Astrocyte of the spinal cord (primary cell): ENCODE data around the gene SLC7A1.

ENCODE experiments used
- DNase-seq: peaks from one replicate; pipeline ENCODE4 v3.0.0; 2011; ENCODE audit warnings: low read depth, low spot score
- H3K4me3 ChIP-seq: 2 replicates; pipeline ENCODE4 v1.5.1; 2011; ENCODE audit warnings: low read depth, mild to moderate bottlenecking, low read length, moderate library complexity
- in situ Hi-C: cut with HindIII; loops from 2 replicates; pipeline ENCODE4 v1.10.0; 2017; ENCODE audit warnings: low sequenced_read_pairs
- TF ChIP-seq, protein P1 (sequence below): IDR thresholded peaks from 2 replicates; pipeline ENCODE4 v1.5.1; 2012; ENCODE audit warnings: low read depth, mild to moderate bottlenecking, low read length, inconsistent platforms

SLC7A1 gene

DNA sequence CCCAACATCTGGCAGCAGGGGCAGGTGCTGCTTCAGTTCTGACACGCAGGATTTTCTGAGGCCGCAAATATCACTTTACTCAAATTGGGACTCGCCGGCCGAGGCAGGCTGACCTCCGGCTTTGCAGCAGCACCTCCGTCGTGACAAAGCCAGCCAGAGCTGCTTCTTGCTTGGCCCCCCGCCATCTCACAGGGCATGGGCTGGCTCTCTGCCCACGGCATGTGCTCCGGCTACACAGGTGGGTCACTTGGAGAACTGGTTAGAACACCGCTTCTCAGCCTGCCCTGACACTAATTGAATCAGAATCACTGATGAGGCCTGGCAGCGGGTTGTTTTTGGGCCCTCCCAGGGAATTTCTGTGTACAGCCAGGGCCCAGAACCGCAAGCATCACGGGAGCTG is 112.3 kb downstream of the SLC7A1 start:
- no peak for DNase-seq
- in situ Hi-C loops: no loop called here
- no peak overlapping the region for H3K4me3 ChIP-seq
- TF ChIP-seq, protein P1, sequence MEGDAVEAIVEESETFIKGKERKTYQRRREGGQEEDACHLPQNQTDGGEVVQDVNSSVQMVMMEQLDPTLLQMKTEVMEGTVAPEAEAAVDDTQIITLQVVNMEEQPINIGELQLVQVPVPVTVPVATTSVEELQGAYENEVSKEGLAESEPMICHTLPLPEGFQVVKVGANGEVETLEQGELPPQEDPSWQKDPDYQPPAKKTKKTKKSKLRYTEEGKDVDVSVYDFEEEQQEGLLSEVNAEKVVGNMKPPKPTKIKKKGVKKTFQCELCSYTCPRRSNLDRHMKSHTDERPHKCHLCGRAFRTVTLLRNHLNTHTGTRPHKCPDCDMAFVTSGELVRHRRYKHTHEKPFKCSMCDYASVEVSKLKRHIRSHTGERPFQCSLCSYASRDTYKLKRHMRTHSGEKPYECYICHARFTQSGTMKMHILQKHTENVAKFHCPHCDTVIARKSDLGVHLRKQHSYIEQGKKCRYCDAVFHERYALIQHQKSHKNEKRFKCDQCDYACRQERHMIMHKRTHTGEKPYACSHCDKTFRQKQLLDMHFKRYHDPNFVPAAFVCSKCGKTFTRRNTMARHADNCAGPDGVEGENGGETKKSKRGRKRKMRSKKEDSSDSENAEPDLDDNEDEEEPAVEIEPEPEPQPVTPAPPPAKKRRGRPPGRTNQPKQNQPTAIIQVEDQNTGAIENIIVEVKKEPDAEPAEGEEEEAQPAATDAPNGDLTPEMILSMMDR: no peak

DNA sequence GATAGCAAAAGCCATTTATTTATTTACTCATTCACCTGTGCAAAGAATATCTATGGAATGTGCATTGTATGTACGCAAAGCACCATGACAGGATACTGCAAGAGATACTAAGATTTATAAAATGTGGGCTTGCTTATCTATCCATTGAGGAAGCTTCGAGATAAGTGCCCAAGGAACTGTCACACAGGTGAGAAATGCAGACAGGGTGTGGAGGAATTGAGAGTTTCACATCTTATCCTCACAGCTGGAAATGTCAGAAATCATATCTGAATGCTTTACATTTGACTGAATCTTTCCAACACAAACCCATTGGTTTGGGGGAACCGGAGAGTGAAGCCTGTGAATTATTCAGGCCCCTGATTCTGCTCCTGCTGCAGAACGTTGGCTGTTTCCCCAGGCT is 113.0 kb downstream of the SLC7A1 start:
- no peak for DNase-seq
- TF ChIP-seq, protein P1: no peak
- H3K4me3 ChIP-seq: no peak overlapping the region
- in situ Hi-C loops: no loop called here

DNA sequence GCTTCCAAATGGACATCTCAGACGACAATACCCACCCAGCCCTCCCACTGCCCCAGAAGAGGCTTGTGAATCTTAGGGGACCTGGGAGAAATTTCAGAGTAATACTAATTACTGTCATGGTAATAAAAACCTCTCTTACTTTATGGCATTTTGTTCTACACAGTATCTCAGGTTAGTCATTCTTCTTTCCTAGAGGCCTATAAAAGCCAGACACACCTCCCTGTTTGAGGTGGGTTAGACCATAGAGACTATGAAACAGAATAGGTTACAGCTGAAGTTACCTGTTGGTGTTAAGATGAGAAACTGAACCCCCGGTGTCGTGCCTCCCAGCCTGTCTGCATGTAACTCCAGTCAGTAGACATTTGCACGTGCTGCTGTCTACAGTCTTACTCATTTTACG is 113.9 kb downstream of the SLC7A1 start:
- TF ChIP-seq, protein P1: no peak
- no peak for DNase-seq
- in situ Hi-C loops: no loop called here
- H3K4me3 ChIP-seq: no peak overlapping the region

DNA sequence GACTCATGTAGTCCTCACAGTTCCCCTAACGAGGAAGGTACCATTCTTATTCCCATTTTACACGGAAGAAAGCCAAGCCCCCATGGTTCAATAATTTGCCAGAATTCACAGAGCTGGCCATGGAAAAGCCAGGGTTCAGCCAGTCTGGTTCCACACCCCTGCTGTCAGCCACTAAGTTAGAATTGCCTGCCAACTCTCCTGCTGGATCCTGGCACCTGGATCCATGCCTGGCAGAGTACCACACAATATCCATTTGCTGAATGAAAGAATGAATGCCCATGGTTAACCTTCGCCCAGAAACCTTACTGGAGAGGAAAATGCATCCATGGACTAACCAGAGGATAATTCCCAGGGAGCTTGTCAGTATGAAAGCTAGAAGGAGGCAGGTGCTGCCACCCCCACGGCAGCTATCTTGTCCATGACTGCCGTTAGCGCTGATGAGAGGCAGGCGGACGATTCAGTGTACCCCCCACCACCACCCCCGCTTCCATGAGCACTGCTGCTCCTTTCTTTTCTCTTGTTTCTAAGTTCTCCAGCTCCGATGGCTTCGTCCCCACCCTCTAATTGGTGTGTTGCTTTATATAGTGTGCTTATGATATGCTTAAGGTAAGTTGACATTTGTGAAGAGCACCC is 114.5 kb downstream of the SLC7A1 start:
- no peak overlapping the region for H3K4me3 ChIP-seq

DNA sequence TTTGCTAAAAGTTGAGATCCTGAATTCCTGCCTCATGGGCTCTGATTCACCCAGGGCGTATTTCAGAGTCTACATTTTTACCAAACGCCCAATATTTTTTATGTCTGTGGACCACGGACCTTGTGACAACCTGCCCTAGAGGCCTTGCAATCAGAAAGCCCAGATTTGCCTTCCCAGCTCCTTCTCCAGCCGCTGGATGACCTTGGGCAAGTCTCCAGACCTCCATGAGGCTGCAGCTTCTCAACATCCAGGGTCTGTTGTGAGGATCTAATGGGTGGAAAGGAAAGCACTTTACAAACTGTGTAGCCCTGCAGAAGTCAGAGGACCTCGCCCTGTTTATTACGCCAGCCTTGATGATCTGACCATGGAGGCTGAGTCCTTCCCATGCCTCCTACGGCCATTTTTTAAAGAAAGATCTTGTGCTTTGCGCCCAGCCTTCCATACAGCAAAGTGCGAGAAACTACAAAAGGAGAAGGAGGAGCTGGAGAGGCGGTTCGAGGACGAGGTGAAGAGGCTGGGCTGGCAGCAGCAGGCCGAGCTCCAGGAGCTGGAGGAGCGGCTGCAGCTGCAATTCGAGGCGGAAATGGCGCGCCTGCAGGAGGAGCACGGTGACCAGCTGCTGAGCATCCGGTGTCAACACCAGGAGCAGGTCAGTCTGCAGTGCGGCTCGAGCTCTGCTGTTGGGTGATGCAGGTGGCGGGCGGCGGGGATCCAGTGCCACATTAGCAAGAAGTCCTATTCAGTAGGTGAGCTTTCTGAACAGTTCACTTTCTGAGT is 115.6 kb downstream of the SLC7A1 start:
- in situ Hi-C loops: no loop called here
- no peak for DNase-seq
- H3K4me3 ChIP-seq: no peak overlapping the region
- TF ChIP-seq, protein P1: no peak

More for the DNA sequence above, 114.5 kb downstream of the SLC7A1 start:
- DNase-seq: no peak
- in situ Hi-C loops: no loop called here
- TF ChIP-seq, protein P1: no peak

DNA sequence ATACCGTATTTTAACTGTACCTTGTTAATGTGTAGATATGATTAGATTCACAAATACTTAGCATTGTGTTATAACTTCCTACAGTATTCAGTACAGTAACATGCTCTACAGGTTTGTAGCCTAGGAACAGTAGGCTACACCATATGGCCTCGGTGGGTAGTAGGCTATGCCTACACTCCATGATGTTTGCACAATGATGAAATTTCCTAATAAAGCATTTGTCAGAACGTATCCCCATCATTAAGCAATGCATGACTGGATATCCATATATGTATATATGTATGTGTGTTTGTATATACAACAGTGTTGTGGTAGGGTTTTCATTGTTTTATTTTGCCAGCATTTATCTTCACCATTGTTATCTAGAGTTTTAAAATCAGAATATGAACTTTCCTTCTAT is 119.4 kb downstream of the SLC7A1 start:
- TF ChIP-seq, protein P1: no peak
- no peak overlapping the region for H3K4me3 ChIP-seq
- DNase-seq: no peak
- in situ Hi-C loops: no loop called here
